Measurements from ENCODE around the gene SPATA19.

DNA sequence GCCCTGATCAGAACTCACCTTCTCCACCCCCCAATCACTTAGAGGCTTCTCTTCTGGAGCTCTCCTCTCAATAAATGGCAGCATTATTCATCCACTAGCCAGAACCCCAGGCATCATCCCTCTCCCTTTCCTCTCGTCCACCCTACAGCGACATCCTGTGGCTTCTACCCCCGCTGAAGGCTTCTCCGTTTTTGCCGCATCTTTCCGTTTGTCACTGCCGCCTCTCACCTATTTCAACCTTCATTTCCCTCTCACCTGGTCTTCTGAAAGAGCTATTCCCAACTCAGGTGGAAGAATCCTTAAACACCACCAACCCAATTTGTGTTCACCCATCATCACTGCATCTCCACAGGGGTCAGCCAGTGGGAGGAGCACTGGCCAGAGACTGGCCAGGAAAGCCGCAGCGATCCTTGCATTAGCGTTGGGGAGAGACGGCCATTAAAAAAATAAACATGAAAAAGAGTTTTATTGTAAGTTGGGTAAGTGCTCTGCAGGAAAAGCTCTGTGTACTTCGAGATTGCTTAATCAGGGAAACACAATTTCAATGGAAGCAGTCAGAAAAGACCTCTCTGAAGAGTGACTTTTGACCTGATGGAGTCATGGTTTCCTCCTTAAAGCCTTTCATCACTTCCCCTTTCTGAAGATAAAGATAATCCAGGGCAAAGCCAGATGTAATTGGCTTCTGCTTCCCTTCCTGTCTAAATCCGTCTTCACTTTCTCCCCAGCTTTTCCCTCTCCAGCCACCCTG lies 36.7 kb downstream of the SPATA19 start:
- TF ChIP-seq, protein P1, sequence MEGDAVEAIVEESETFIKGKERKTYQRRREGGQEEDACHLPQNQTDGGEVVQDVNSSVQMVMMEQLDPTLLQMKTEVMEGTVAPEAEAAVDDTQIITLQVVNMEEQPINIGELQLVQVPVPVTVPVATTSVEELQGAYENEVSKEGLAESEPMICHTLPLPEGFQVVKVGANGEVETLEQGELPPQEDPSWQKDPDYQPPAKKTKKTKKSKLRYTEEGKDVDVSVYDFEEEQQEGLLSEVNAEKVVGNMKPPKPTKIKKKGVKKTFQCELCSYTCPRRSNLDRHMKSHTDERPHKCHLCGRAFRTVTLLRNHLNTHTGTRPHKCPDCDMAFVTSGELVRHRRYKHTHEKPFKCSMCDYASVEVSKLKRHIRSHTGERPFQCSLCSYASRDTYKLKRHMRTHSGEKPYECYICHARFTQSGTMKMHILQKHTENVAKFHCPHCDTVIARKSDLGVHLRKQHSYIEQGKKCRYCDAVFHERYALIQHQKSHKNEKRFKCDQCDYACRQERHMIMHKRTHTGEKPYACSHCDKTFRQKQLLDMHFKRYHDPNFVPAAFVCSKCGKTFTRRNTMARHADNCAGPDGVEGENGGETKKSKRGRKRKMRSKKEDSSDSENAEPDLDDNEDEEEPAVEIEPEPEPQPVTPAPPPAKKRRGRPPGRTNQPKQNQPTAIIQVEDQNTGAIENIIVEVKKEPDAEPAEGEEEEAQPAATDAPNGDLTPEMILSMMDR (IDR thresholded peaks at IDR 0.05): no peak
- no peak for TF ChIP-seq POLR2A (IDR thresholded peaks at IDR 0.05)
